8988T (cell line): ENCODE data around the gene PALLD.

Source experiments
- DNase-seq: peaks from one replicate; pipeline ENCODE4 v3.0.0; 2011

The PALLD gene

GRCh38 chr4:168652755-168653154, 155.9 kb downstream of the PALLD start:
- no peak for DNase-seq

GRCh38 chr4:168654104-168654847, 157.4 kb downstream of the PALLD start:
- DNase-seq, result no peak

GRCh38 chr4:168654848-168655174, 158.0 kb downstream of the PALLD start:
- no peak for DNase-seq

DNA sequence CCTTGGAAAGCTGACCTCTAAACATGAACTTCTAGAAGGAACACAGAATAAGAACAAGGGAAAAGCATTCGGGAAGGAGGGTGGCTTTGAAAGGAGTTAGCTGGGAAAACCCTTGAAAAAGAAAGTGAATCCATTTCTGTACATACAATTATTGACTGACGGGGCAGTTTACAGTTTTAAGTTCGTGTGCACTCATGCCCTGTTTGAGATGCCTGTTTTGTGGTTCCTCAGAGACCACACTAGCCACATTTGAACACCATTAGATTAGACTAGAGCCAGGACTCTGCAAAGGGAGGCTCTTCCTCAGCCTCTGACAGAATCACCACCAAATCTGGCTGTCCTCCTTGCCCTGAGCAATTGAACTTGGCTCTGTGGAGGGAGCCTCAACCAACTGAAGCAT, 158.3 kb downstream of the PALLD start:
- no peak for DNase-seq

GRCh38 chr4:168656055-168656660, 159.3 kb downstream of the PALLD start:
- no peak for DNase-seq

GRCh38 chr4:168656946-168657473, 160.2 kb downstream of the PALLD start:
- DNase-seq, result no peak

DNA sequence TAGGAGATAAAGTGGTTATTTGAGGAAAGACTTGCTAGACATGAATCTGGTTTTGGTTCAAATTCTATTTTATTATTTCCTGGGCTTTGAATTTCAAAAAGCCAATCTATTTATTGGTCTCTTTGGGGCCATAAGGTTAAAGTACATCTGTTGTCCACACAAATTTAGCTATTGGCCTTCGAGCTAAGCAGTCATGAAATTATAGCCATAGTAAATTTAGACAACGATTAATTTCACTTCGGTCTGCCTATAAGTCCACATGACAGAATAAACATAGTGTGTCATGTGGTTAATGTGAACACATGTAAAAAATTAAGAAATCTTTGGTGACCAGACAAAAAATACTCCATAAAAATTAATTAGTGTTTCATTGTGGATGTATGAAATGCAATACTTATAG, 161.9 kb downstream of the PALLD start:
- DNase-seq, result no peak

- DNase-seq, result no peak
These were observed 163.1 kb downstream of the PALLD start for GRCh38 chr4:168659741-168660465.

DNA sequence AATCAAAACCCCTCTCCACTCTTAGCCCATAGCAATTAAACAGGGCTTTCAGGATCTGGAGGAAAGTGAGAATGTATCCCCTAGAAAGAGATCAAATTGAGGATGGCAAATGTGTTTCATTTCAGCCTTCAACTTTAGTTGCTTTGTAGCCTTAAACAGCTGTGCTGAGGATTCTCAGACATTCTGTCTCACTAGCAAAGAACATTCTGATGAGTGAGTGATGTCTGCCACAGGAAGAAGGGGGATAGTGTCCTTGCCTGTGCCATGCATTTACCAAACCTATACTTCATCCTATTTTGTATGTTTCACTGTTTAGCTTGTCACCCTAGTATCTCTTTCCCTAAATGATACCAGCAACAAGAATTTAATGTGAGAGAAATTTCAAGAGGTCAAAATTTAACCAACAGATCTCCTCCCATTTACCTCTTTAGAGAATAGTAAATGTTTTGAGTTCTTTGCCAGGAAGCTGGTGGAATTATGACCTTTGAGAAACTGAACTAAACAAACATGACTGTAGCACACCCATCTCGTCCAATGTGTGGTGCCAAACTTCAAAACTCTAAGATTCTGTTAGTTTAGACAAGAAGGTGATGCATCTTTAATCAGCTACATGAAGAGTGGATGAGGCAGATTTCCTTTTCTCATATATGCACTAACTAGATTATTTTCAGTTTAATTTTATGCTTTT, 165.6 kb downstream of the PALLD start:
- no peak for DNase-seq

DNA sequence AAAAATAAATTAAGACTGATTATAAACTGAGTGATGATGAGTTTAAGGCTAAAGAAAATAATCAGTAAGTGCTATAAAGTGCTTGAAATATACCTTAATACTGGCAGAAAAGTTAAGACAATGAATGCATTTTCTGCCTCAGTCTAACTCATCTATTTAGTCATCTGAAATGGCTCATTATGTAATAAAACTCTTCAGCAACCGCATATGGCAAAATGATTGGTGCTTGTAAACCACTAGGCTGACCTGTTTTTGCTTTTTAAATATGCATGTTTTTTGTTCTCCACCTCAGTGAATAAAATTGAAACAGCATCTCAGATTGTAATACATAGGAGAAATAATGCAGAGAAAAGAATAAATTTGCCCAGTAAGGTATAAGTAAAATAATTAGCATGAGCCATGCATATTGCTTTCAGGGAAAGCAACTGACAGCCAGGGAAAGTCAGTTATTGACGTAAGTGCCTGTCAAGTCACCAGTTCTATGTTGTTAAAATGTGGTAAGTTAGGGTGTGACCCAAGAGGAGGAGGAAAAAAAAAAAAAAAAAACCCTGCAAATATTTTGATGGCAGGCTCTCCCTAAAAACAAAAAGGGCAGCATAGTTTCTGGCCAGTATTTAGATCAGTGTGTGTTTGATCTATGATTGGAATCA, 167.5 kb downstream of the PALLD start:
- no peak for DNase-seq

GRCh38 chr4:168666531-168666930, 169.7 kb downstream of the PALLD start:
- DNase-seq, result no peak

DNA sequence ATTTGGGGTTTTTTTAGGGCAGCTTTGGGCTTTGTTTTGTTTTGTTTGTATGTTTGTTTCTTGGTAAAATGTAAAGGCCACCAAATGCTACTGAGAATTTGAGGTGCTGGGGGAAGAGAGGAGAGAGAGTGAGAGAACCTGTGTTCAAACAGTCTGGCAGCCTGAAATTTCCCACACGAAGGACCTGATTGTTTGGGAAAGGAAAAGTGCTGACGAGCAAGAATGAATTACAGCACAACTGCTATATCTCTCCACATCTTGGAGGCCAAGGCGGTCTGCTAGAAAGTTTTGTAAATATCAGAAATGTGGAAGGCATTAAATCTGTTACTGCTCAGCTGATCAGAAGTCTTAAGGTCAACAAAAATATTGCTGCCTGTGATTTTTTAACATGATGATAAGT, 170.5 kb downstream of the PALLD start:
- DNase-seq, result no peak

DNA sequence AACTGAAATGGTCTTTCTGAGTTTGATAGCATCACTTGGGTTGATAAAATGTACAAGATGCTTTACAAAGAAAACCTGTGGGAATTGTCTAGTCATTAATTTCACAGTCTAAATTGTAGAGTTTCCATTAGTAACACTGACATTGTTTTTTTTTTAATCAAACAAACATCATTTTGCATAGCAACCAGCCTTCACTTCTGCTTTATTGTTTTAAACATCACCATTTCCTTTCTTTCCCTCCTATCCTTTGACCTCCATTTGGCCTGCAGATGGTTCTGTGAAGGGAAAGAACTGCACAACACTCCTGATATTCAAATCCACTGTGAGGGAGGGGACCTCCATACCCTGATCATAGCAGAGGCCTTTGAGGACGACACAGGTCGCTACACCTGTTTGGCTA, 171.1 kb downstream of the PALLD start:
- no peak for DNase-seq

DNA sequence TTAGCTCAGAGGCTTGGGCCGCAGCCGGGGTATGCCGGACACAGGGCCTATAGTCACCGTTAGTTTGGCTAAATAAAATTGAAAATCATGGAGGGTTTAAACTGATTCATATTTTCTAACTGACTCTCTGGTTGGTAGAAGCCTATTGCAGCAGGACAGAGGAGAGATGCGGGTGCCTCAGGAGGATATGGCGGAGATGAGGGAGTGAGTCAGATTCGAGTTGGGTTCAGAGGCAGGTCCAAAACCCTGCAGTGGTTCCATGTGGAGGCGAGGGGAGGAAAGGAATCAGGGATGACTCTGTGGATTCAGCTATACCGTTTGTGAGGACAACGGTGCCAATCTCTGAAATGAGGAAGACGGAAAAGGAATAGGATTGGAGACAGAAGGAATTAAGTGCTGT, 176.6 kb downstream of the PALLD start:
- DNase-seq, result no peak

DNA sequence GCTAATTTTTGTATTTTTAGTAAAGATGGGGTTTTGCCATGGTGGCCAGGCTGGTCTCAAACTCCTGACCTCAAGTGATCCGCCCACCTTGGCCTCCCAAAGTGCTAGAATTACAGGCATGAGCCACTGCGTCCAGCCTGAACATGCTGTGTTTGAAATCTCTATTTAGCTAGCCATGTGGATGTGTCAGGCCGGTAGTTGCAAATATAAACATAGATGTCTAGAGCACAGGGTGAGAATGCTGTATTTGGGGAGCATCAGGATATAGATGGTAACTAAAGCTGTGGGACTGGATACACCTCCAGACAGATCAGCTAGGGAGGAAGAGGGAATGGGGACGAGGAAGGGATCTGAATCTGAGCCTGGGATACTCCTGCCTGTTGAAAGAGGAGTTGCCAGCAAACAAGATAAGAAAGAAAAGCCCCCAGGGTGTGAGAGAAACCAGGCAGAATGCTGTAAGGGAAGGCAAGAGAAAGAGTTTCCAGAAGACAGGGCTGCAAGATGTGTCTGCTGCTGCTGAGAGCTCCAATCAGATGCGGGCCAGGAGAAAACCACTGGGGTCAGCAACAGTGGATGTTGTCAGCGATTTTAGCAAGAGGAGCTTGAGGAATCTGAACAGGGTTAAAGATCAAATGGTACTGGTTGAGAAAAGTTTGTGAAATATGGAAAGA, 177.4 kb downstream of the PALLD start:
- no peak for DNase-seq

- DNase-seq, result no peak
These were observed 178.0 kb downstream of the PALLD start for GRCh38 chr4:168674866-168675265.

- no peak for DNase-seq
These were observed 180.2 kb downstream of the PALLD start for GRCh38 chr4:168677063-168677462.

DNA sequence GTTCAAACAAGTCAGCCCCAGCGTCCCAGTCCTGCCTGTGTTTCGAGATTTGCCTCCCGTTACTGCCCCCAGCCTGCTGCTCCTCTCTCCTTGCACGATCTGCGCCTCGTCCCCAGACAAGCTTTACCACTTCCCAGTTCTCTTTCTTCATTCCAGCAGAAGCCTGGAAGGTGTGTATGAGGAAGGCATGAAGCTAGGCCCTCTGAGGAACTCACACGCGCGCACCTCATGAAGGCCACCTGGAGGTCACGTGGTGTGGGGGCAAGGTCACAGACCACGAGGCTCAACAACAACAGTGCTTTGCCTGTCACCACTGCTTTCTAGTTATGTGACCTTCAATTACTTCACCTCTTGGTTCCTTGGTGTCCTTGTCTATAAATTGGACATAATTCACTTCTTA, 181.0 kb downstream of the PALLD start:
- DNase-seq, result no peak

GRCh38 chr4:168678751-168679366, 182.0 kb downstream of the PALLD start:
- DNase-seq, result no peak

DNA sequence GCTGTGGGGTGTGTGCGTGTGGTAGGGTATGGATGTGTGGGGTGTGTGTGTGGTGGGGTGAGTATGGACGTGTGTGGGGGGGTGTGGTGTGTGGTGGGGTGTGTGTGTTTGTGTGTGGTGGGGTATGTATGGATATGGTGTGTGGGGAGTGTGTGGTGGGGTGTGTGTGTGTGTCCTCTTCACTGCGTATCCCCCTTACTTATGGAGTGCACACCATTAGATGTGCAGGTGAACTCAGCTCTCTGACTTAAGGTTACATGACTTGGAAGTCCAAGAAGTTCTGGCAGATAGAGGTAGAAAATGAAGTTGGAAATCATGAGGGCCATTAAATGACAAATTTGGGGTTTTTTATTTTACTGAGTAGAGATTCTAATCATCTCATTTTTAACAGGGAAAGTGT, 182.5 kb downstream of the PALLD start:
- DNase-seq, result no peak

DNA sequence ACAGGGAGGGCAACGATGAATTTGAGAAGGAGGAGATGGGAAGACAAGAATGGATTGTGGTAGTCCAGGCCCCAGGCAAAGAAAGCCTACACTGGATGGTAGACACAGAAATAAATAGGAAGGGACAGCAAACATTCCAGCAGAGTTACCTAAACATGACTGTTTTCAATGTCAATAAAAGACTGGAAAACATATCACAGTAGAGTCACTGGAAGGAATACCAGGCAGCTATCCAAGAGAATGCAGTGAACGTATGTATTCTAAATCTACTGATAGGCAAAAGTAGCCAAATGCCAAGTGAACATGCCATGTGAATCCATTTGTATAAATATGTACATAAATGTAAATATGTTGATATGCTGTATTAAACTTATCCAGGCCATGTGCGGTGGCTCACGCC, 183.0 kb downstream of the PALLD start:
- DNase-seq, result no peak
